MM.1S (cell line): ENCODE results near the gene FLRT3.

Experiments
- DNase-seq: peaks from one replicate; pipeline ENCODE4 v3.0.0-alpha.2; 2015
- H2AFZ ChIP-seq: fragments of 300-600 bp; sonication (generic); 2 replicates; pipeline ENCODE4 v1.6.0; 2016; ENCODE audit warnings: antibody characterized with exemption, low read length
- H3F3A ChIP-seq: fragments of 300-600 bp; sonication (generic); 2 replicates; pipeline ENCODE4 v1.6.1; 2016; ENCODE audit warnings: mild to moderate bottlenecking, antibody characterized with exemption, low read length, moderate library complexity, mixed read lengths; ENCODE audit not compliant: insufficient read depth
- H3K27ac ChIP-seq: fragments of 300-600 bp; sonication (generic); 2 replicates; pipeline ENCODE4 v1.5.1; 2016; ENCODE audit warnings: mild to moderate bottlenecking, low read length
- H3K27me3 ChIP-seq: fragments of 300-600 bp; sonication (generic); replicated peaks from 2 replicates; pipeline ENCODE4 v1.6.0; 2016; ENCODE audit warnings: low read length; ENCODE audit not compliant: insufficient read depth
- H3K36me3 ChIP-seq: fragments of 300-600 bp; sonication (generic); replicated peaks from 2 replicates; pipeline ENCODE4 v1.6.1; 2016; ENCODE audit warnings: mild to moderate bottlenecking, low read length, mixed read lengths; ENCODE audit not compliant: insufficient read depth
- H3K4me1 ChIP-seq: fragments of 300-600 bp; sonication (generic); 2 replicates; pipeline ENCODE4 v1.6.1; 2016; ENCODE audit warnings: low read length, mixed read lengths
- H3K4me2 ChIP-seq: fragments of 300-600 bp; sonication (generic); 2 replicates; pipeline ENCODE4 v1.6.0; 2016; ENCODE audit warnings: low read depth, low read length
- H3K4me3 ChIP-seq: fragments of 300-600 bp; sonication (generic); 2 replicates; pipeline ENCODE4 v1.5.1; 2016; ENCODE audit warnings: low read length, mixed read lengths
- H3K79me2 ChIP-seq: fragments of 300-600 bp; sonication (generic); 2 replicates; pipeline ENCODE4 v1.6.1; 2016; ENCODE audit warnings: mixed run types, low read length, mixed read lengths
- H3K9ac ChIP-seq: fragments of 300-600 bp; sonication (generic); 2 replicates; pipeline ENCODE4 v1.6.1; 2016; ENCODE audit warnings: low read length, mixed read lengths
- H3K9me2 ChIP-seq: fragments of 300-600 bp; sonication (generic); replicated peaks from 2 replicates; pipeline ENCODE4 v1.6.1; 2016; ENCODE audit warnings: mild to moderate bottlenecking, low read length, mixed read lengths; ENCODE audit not compliant: insufficient read depth
- H3K9me3 ChIP-seq: fragments of 300-600 bp; sonication (generic); replicated peaks from 2 replicates; pipeline ENCODE4 v1.6.1; 2016; ENCODE audit warnings: mild to moderate bottlenecking, low read length, mixed read lengths; ENCODE audit not compliant: insufficient read depth
- H4K20me1 ChIP-seq: fragments of 300-600 bp; sonication (generic); 2 replicates; pipeline ENCODE4 v1.6.1; 2016; ENCODE audit warnings: mild to moderate bottlenecking, low read length, moderate library complexity, mixed read lengths; ENCODE audit not compliant: insufficient read depth
- EZH2 ChIP-seq: fragments of 300-600 bp; sonication (generic); optimal IDR thresholded peaks from 2 replicates; pipeline ENCODE3; 2017; ENCODE audit warnings: low read depth, mild to moderate bottlenecking, antibody characterized with exemption, low read length, mixed read lengths
- EZH2phosphoT487 ChIP-seq: fragments of 300-600 bp; sonication (generic); IDR thresholded peaks from 2 replicates; pipeline ENCODE4 v1.6.1; 2018; ENCODE audit warnings: antibody characterized with exemption, low read length
- TF ChIP-seq, protein P1 (sequence below): fragments of 300-600 bp; sonication (generic); IDR thresholded peaks from 2 replicates; pipeline ENCODE4 v1.5.1; 2016; ENCODE audit warnings: antibody characterized with exemption, low read length, mixed read lengths

The FLRT3 gene

GRCh38 chr20:14295770-14296309 lies 41.6 kb downstream of the FLRT3 start:
- Histone ChIP-seq H3K9me3 (no peaks in the 10 kb centered on the region), H3K79me2 (no peaks in the 10 kb centered on the region), H3K4me3 (no peak overlapping the region), H4K20me1 (no peaks in the 10 kb centered on the region), H3F3A (no peaks in the 10 kb centered on the region), H3K36me3 (no peaks in the 10 kb centered on the region), H3K4me2 (no peak overlapping the region), H3K9me2 (no peaks in the 10 kb centered on the region), H2AFZ (no peak overlapping the region), H3K9ac (no peak overlapping the region), H3K27me3 (no peaks in the 10 kb centered on the region), H3K27ac (no peak overlapping the region), H3K4me1 (no peaks in the 10 kb centered on the region)
- TF ChIP-seq EZH2 (no peak), EZH2phosphoT487 (no peak)
- TF ChIP-seq, protein P1, sequence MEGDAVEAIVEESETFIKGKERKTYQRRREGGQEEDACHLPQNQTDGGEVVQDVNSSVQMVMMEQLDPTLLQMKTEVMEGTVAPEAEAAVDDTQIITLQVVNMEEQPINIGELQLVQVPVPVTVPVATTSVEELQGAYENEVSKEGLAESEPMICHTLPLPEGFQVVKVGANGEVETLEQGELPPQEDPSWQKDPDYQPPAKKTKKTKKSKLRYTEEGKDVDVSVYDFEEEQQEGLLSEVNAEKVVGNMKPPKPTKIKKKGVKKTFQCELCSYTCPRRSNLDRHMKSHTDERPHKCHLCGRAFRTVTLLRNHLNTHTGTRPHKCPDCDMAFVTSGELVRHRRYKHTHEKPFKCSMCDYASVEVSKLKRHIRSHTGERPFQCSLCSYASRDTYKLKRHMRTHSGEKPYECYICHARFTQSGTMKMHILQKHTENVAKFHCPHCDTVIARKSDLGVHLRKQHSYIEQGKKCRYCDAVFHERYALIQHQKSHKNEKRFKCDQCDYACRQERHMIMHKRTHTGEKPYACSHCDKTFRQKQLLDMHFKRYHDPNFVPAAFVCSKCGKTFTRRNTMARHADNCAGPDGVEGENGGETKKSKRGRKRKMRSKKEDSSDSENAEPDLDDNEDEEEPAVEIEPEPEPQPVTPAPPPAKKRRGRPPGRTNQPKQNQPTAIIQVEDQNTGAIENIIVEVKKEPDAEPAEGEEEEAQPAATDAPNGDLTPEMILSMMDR, result no peak
- DNase-seq, result no peak

GRCh38 chr20:14295238-14295637 lies 42.2 kb downstream of the FLRT3 start:
- Histone ChIP-seq H3K4me3 (no peak overlapping the region), H3K9ac (no peak overlapping the region), H3K4me1 (no peaks in the 10 kb centered on the region), H2AFZ (no peak overlapping the region), H3K36me3 (no peaks in the 10 kb centered on the region), H3K9me3 (no peaks in the 10 kb centered on the region), H4K20me1 (no peaks in the 10 kb centered on the region), H3K4me2 (no peak overlapping the region), H3F3A (no peaks in the 10 kb centered on the region), H3K27ac (no peak overlapping the region), H3K79me2 (no peaks in the 10 kb centered on the region), H3K27me3 (no peaks in the 10 kb centered on the region), H3K9me2 (no peaks in the 10 kb centered on the region)
- no peak for DNase-seq
- TF ChIP-seq, protein P1, result no peak
- no peak for TF ChIP-seq EZH2
- no peak for TF ChIP-seq EZH2phosphoT487

- Histone ChIP-seq H3K4me2 (no peak overlapping the region), H3K79me2 (no peaks in the 10 kb centered on the region), H3K27me3 (no peaks in the 10 kb centered on the region), H2AFZ (no peak overlapping the region), H3K4me1 (no peaks in the 10 kb centered on the region), H3K9ac (no peak overlapping the region), H3K27ac (no peak overlapping the region), H4K20me1 (no peaks in the 10 kb centered on the region), H3K4me3 (no peak overlapping the region), H3K36me3 (no peaks in the 10 kb centered on the region), H3F3A (no peaks in the 10 kb centered on the region), H3K9me2 (no peaks in the 10 kb centered on the region), H3K9me3 (no peaks in the 10 kb centered on the region)
- no peak for DNase-seq
- TF ChIP-seq, protein P1, result no peak
- TF ChIP-seq EZH2phosphoT487 (no peak), EZH2 (no peak)
These were observed 45.9 kb downstream of the FLRT3 start for GRCh38 chr20:14291502-14291901.
